Right lobe of liver (tissue), 6 donors: ENCODE measurements around the gene FILIP1. TPM values are rescaled to one million over a fixed set of nuclear protein-coding genes. Genes with fewer than 3 reads are reported as not detected.
A peak's percentile ranks its signal among the peaks of the same experiment; 100 is the strongest.

Source experiments
- ATAC-seq, 4 donors: fragments of 200-7000 bp; cut with Tn5 transposase; one replicate each; pipeline ENCODE4 v1.9.1; 2020; ENCODE audit warnings: mild to moderate bottlenecking in 4 of 4, moderate library complexity in 4 of 4
- DNase-seq, 3 donors: peaks; one replicate each; pipeline ENCODE4 v3.0.0-alpha.2; 2020
- H3K27ac ChIP-seq, 3 donors: fragments of 200-600 bp; one replicate each; pipeline ENCODE4 v1.8.0; 2022
- H3K27me3 ChIP-seq, 2 donors: fragments of 200-600 bp; one replicate each; pipeline ENCODE4 v1.8.0; 2022
- H3K36me3 ChIP-seq, 4 donors: fragments of 200-600 bp; sonication (generic) in 1 of 4; one replicate each; pipeline versions ENCODE4 v1.5.1 to v1.8.0; 2017 to 2022; ENCODE audit warnings: control low read depth in 1 of 4
- H3K4me1 ChIP-seq, 4 donors: fragments of 200-600 bp; sonication (generic) in 1 of 4; one replicate each; pipeline versions ENCODE4 v1.5.1 to v1.8.0; 2017 to 2022; ENCODE audit warnings: control low read depth in 1 of 4
- H3K4me3 ChIP-seq, 3 donors: fragments of 200-600 bp; one replicate each; pipeline ENCODE4 v1.8.0; 2022
- H3K9me3 ChIP-seq, 4 donors: fragments of 200-600 bp; sonication (generic) in 1 of 4; one replicate each; pipeline versions ENCODE4 v1.5.1 to v1.8.0; 2017 to 2022; ENCODE audit warnings: control low read depth in 1 of 4
- POLR2A ChIP-seq: fragments of 450-650 bp; IDR thresholded peaks from one replicate; pipeline ENCODE4 v1.6.1; 2017; ENCODE audit warnings: antibody characterized with exemption, mild to moderate bottlenecking
- WGBS: methylation state at CpG from one replicate; pipeline ENCODE4 v1.1.6; 2018; ENCODE audit warnings: low coverage, low lambda C conversion rate; ENCODE audit not compliant: insufficient coverage; ENCODE audit errors: missing lambda C conversion rate; 5-methylcytosine and 5-hydroxymethylcytosine counted together
- intact Hi-C, 2 donors: fragments of 100-400 bp; cut with DNase I; formaldehyde crosslinking; loops; one replicate each; pipeline versions ENCODE4 v1.11.2 to v1.14.1; 2022
- total RNA-seq, 6 experiments: library from RNA; depleted of rRNA in 2 of 6; stranded (reverse); fragments of >200 nt in 2 of 6; fragmentation: NEBNext Ultra II Directional in 3 of 6; extraction: Animal tissue kit (Norgen Biotek cat#: 25700) in 3 of 6; gene quantifications; one replicate each; pipeline versions ENCODE4 v1.1.0 to v1.2.4, GENCODE V29; 2016 to 2023
- TF ChIP-seq, protein P1 (sequence below), 4 donors: fragments of 200-600 bp in 3 of 4; fragments of 450-650 bp in 1 of 4; IDR thresholded peaks; one replicate each; pipeline versions ENCODE4 v1.5.1 to v1.8.0; 2016 to 2022; ENCODE audit warnings: antibody characterized with exemption in 4 of 4, mild to moderate bottlenecking in 2 of 4
- donor health status: DM: no; HTN: yes; CAD: no.
- donor health status: DM: no; HTN: no; CAD: no.
- donor health status: DM: no; HTN: no; CAD: no.
- donor health status: DM: no; HTN: yes; CAD: no.
- donor health status: DM: no; HTN: yes; CAD: no.

Gene FILIP1
- total RNA-seq, 6 experiments from 2014 or later, result 0.95 to 2.2 (median 1.6) TPM

DNA sequence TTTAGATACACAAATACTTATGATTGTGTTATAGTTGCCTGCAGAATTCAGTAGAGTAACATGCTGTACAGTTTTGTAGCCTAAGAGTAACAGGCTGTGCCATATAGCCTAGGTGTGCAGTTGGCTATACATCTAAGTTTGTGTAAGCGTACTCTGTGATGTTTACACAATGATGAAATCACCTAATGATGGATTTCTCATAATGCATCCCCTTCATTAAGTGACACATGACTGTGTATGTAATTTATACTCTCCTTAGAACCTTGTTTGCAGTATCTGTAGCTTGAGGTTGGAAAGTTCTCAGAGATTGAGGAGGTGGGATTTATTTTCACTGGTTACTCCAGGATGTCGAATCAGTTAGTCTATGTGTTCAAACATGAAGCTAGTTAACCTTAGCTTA is 142.0 kb downstream of the FILIP1 start:
- Histone ChIP-seq H3K4me1 (peaks cover 0 to 10% (median 0%) of the 10 kb centered on the region in 4 donors), H3K27ac (no peak overlapping the region), H3K36me3 (no peaks in the 10 kb centered on the region), H3K9me3 (no peaks in the 10 kb centered on the region), H3K4me3 (no peak overlapping the region), H3K27me3 (no peaks in the 10 kb centered on the region)
- TF ChIP-seq, protein P1, sequence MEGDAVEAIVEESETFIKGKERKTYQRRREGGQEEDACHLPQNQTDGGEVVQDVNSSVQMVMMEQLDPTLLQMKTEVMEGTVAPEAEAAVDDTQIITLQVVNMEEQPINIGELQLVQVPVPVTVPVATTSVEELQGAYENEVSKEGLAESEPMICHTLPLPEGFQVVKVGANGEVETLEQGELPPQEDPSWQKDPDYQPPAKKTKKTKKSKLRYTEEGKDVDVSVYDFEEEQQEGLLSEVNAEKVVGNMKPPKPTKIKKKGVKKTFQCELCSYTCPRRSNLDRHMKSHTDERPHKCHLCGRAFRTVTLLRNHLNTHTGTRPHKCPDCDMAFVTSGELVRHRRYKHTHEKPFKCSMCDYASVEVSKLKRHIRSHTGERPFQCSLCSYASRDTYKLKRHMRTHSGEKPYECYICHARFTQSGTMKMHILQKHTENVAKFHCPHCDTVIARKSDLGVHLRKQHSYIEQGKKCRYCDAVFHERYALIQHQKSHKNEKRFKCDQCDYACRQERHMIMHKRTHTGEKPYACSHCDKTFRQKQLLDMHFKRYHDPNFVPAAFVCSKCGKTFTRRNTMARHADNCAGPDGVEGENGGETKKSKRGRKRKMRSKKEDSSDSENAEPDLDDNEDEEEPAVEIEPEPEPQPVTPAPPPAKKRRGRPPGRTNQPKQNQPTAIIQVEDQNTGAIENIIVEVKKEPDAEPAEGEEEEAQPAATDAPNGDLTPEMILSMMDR (IDR thresholded peaks at IDR 0.05), result no peak
- TF ChIP-seq POLR2A, result no peak
- DNase-seq (no peak), ATAC-seq (no peak)
- intact Hi-C loops, result no loop called here
- whole genome bisulfite sequencing, result 70% methylated on average over 2 of the region's 2 CpGs

DNA sequence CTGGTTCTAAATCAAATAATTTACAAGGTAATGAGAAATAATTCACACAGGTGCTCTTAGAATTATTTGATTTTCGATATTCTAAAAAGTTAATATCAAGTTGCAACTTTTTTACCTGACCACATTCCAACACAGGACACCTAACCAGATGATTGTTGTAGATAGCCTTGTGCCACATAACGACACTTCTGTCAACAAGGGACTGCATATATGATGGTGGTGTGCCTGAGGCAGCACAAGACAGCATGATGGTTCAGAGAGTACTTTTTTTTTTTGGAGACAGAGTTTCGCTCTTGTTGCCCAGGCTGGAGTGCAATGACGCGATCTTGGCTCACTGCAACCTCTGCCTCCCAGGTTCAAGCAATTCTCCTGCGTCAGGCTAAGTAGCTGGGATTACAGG is 142.8 kb downstream of the FILIP1 start:
- intact Hi-C loops, result no loop called here
- TF ChIP-seq, protein P1 (IDR thresholded peaks at IDR 0.05), result no peak
- TF ChIP-seq POLR2A, result no peak
- Histone ChIP-seq H3K36me3 (no peaks in the 10 kb centered on the region), H3K27me3 (no peaks in the 10 kb centered on the region), H3K9me3 (no peaks in the 10 kb centered on the region), H3K4me3 (no peak overlapping the region), H3K4me1 (peaks cover 0 to 10% (median 0%) of the 10 kb centered on the region in 4 donors), H3K27ac (no peak overlapping the region)
- DNase-seq (no peak), ATAC-seq (no peak)
- 83% methylated on average over 2 of the region's 6 CpGs for WGBS

DNA sequence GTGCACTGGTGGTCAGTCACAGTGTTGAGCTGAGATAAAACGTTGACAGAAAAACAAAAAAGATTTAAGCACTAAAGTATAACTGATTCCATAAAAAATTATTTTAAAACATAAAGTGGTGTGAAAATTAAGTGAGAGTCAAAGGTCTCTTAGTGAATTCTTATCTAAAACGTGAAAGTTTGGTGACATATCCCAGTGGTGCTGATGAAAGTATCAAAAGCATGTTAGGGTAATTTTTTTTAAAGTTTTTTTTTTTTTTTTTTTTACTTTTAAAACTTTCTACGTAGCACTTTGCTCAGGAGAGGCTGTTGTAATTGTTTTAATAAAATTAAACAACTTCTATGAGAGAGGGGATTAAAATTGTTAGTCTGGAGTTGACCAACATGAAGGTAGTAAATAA is 143.4 kb downstream of the FILIP1 start:
- H3K36me3 ChIP-seq, result no peaks in the 10 kb centered on the region
- no peak overlapping the region for H3K27ac ChIP-seq
- no peak for TF ChIP-seq POLR2A
- TF ChIP-seq, protein P1 (IDR thresholded peaks at IDR 0.05), result no peak
- WGBS, result 14% methylated on average over 3 of the region's 3 CpGs
- intact Hi-C loops, result no loop called here
- no peaks in the 10 kb centered on the region for H3K9me3 ChIP-seq
- H3K27me3 ChIP-seq, result no peaks in the 10 kb centered on the region
- no peak for ATAC-seq
- H3K4me1 ChIP-seq, result peaks cover 0 to 10% (median 0%) of the 10 kb centered on the region in 4 donors
- H3K4me3 ChIP-seq, result no peak overlapping the region
- DNase-seq, result no peak

DNA sequence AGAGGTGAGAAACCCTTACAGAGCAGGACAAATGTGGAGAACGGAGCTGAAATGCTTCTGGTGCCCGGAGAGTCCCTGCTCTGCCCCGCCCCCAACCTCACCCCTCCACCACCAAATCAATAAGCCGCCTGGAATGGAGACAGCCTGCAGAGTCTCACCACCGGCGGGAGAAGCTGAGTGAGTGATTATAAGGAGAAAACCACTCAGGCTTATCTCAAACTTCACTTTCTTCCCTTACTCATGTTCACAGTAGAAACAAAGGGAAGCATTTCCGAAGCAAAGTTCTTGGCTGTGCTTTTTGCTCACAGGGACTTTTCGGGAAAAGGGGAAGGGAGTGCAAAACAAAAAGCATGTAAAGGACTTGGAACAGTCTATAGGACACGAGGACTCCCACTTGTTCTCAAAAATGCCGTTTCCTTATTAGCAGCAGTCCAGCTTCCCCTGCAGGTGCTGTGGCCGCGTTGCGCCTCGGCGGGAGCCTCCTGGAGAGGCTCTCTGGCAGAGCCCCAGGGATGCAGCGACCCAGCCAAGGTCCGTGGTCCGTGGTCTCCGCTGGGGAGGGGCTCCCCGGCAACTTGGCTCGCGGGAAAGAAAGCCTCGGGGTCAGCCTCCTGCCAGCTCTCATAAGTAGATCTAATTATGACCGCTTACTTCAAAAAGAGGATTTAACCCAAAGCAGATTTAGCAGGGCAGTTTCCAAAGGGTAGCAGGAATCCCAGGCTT is 144.2 kb downstream of the FILIP1 start:
- Histone ChIP-seq H3K4me1 (peaks cover 0 to 10% (median 0%) of the 10 kb centered on the region in 4 donors), H3K27ac (no peak overlapping the region), H3K9me3 (no peaks in the 10 kb centered on the region), H3K4me3 (peak overlapping the region in 2 of 3 donors; percentile 33 to 37), H3K27me3 (no peaks in the 10 kb centered on the region), H3K36me3 (no peaks in the 10 kb centered on the region)
- intact Hi-C loops, result no loop called here
- peak; percentile 85 to 90 (median 87) for ATAC-seq
- peak; percentile 35 to 58 (median 53) for DNase-seq
- WGBS, result under 1% methylated on average over 21 of the region's 24 CpGs
- no peak for TF ChIP-seq POLR2A
- TF ChIP-seq, protein P1 (IDR thresholded peaks at IDR 0.05), result no peak
